IMR-90 (cell line): Measurements from ENCODE around the gene ADGRD2. TPM values are rescaled to one million over a fixed set of nuclear protein-coding genes. Genes with fewer than 3 reads are reported as not detected.

Experiments
- ATAC-seq: fragments of 200-7000 bp; cut with Tn5 transposase; 2 replicates; pipeline ENCODE4 v1.9.1; 2020; ENCODE audit warnings: low read depth, mild to moderate bottlenecking, moderate library complexity
- BruUV-seq: library from RNA; stranded (reverse); fragments of 400-500 nt; replicated peaks from 2 replicates; lab custom pipeline; 2021; lab: Mats Ljungman, UMichigan
- CTCF ChIA-PET: fragments of 300-600 bp; formaldehyde crosslinking; extraction: SDS; loops from one replicate; lab custom pipeline; 2021; ENCODE audit warnings: antibody characterized with exemption; lab: Yijun Ruan, JAX
- POLR2A ChIA-PET: fragments of 300-600 bp; sonication (Branson Sonifier 250); formaldehyde crosslinking; loops from one replicate; lab custom pipeline; 2022; ENCODE audit warnings: antibody characterized with exemption; ENCODE audit not compliant: unreplicated experiment; lab: Charles Lee
- DNase-seq: peaks from one replicate; pipeline ENCODE4 v3.0.0; 2013
- H2AFZ ChIP-seq: replicated peaks from 2 replicates; pipeline ENCODE3; 2013; ENCODE audit warnings: low read length, mild to moderate bottlenecking; ENCODE audit not compliant: poor library complexity
- H2AK5ac ChIP-seq: 2 replicates; pipeline ENCODE4 v1.6.1; 2013; ENCODE audit warnings: low read depth, low read length, inconsistent platforms
- H2AK9ac ChIP-seq: replicated peaks from 2 replicates; pipeline ENCODE3; 2013; ENCODE audit warnings: mild to moderate bottlenecking, low read depth, low read length, moderate library complexity; ENCODE audit not compliant: poor library complexity
- H2BK120ac ChIP-seq: 2 replicates; pipeline ENCODE4 v1.6.1; 2013; ENCODE audit warnings: low read depth, low read length, inconsistent platforms
- H2BK15ac ChIP-seq: 3 replicates; pipeline ENCODE4 v1.6.1; 2013; ENCODE audit warnings: low read depth, low read length, inconsistent platforms
- H2BK20ac ChIP-seq: 2 replicates; pipeline ENCODE4 v1.6.1; 2013; ENCODE audit warnings: low read depth, mild to moderate bottlenecking, inconsistent platforms, low read length, moderate library complexity
- H2BK5ac ChIP-seq: 2 replicates; pipeline ENCODE4 v1.6.1; 2013; ENCODE audit warnings: mild to moderate bottlenecking, low read depth, low read length, inconsistent platforms; ENCODE audit not compliant: poor library complexity, severe bottlenecking
- H3K14ac ChIP-seq: replicated peaks from 2 replicates; pipeline ENCODE4 v1.6.1; 2013; ENCODE audit warnings: low read depth, low read length, inconsistent platforms
- H3K18ac ChIP-seq: 2 replicates; pipeline ENCODE4 v1.6.1; 2013; ENCODE audit warnings: low read depth, low read length, control low read depth
- H3K23ac ChIP-seq: 2 replicates; pipeline ENCODE4 v1.6.1; 2013; ENCODE audit warnings: low read depth, low read length, inconsistent platforms
- H3K27ac ChIP-seq: 2 replicates; pipeline ENCODE4 v1.5.1; 2013; ENCODE audit warnings: mild to moderate bottlenecking, control low read depth, low read length; ENCODE audit not compliant: insufficient read depth
- H3K27me3 ChIP-seq: 2 replicates; pipeline ENCODE4 v1.6.1; 2013; ENCODE audit warnings: low read length; ENCODE audit not compliant: control insufficient read depth, insufficient read depth
- H3K36me3 ChIP-seq: 2 replicates; pipeline ENCODE4 v1.6.1; 2013; ENCODE audit warnings: low read length, mixed read lengths; ENCODE audit not compliant: control insufficient read depth, insufficient read depth
- H3K4ac ChIP-seq: 2 replicates; pipeline ENCODE4 v1.6.1; 2013; ENCODE audit warnings: low read depth, low read length, inconsistent platforms
- H3K4me1 ChIP-seq: 2 replicates; pipeline ENCODE4 v1.6.1; 2013; ENCODE audit warnings: low read length, mixed read lengths; ENCODE audit not compliant: control insufficient read depth, insufficient read depth
- H3K4me2 ChIP-seq: 2 replicates; pipeline ENCODE4 v1.6.1; 2013; ENCODE audit warnings: low read depth, mild to moderate bottlenecking, control low read depth, low read length, moderate library complexity
- H3K4me3 ChIP-seq: 2 replicates; pipeline ENCODE4 v1.5.1; 2013; ENCODE audit warnings: low read depth, mild to moderate bottlenecking, control low read depth, low read length, moderate library complexity; ENCODE audit not compliant: insufficient read depth
- H3K56ac ChIP-seq: 2 replicates; pipeline ENCODE4 v1.6.1; 2013; ENCODE audit warnings: low read length, inconsistent platforms; ENCODE audit not compliant: insufficient read depth; ENCODE audit errors: extremely low read depth
- H3K79me1 ChIP-seq, 2 experiments: 2 replicates each; pipeline ENCODE4 v1.6.1; 2013; ENCODE audit warnings: low read length in 2 of 2, inconsistent platforms in 1 of 2, low read depth in 1 of 2
- H3K9ac ChIP-seq: 2 replicates; pipeline ENCODE4 v1.6.1; 2013; ENCODE audit warnings: low read depth, low read length, control low read depth
- H3K9me1 ChIP-seq: 2 replicates; pipeline ENCODE4 v1.6.1; 2013; ENCODE audit warnings: low read length, inconsistent platforms; ENCODE audit not compliant: insufficient read depth
- H3K9me3 ChIP-seq: 2 replicates; pipeline ENCODE4 v1.6.1; 2013; ENCODE audit warnings: low read length; ENCODE audit not compliant: control insufficient read depth, insufficient read depth
- H4K20me1 ChIP-seq: 2 replicates; pipeline ENCODE4 v1.6.1; 2013; ENCODE audit warnings: low read length, inconsistent platforms; ENCODE audit not compliant: insufficient read depth
- H4K5ac ChIP-seq: 2 replicates; pipeline ENCODE4 v1.6.1; 2013; ENCODE audit warnings: mild to moderate bottlenecking, low read depth, low read length, control low read depth
- H4K8ac ChIP-seq, 2 experiments: 2 replicates each; pipeline ENCODE4 v1.6.1; 2013; ENCODE audit warnings: low read depth in 2 of 2, low read length in 2 of 2, control low read depth in 1 of 2, inconsistent platforms in 1 of 2
- H4K91ac ChIP-seq: 2 replicates; pipeline ENCODE4 v1.6.1; 2013; ENCODE audit warnings: low read depth, low read length, inconsistent platforms; ENCODE audit not compliant: insufficient read depth
- BHLHE40 ChIP-seq: fragments of 150-350 bp; IDR thresholded peaks from 2 replicates; pipeline ENCODE4 v1.6.1; 2016; ENCODE audit warnings: mild to moderate bottlenecking, low read depth, low read length
- CEBPB ChIP-seq: IDR thresholded peaks from 2 replicates; pipeline ENCODE4 v1.6.1; 2012; ENCODE audit warnings: low read depth, low read length, improper control_type of control experiment
- CHD1 ChIP-seq: IDR thresholded peaks from 2 replicates; pipeline ENCODE4 v1.6.1; 2012; ENCODE audit warnings: low read depth, low read length, improper control_type of control experiment
- ELK1 ChIP-seq: fragments of 150-350 bp; IDR thresholded peaks from 2 replicates; pipeline ENCODE4 v1.6.1; 2016; ENCODE audit warnings: low read depth, mild to moderate bottlenecking, low read length, moderate library complexity, borderline replicate concordance
- FOS ChIP-seq: fragments of 150-350 bp; IDR thresholded peaks from 2 replicates; pipeline ENCODE4 v1.6.1; 2016; ENCODE audit warnings: low read depth, low read length
- MAFK ChIP-seq: IDR thresholded peaks from 2 replicates; pipeline ENCODE4 v1.6.1; 2012; ENCODE audit warnings: low read depth, low read length, improper control_type of control experiment
- MXI1 ChIP-seq: IDR thresholded peaks from 2 replicates; pipeline ENCODE4 v1.6.1; 2012; ENCODE audit warnings: low read depth, mild to moderate bottlenecking, low read length, moderate library complexity, borderline replicate concordance
- POLR2A ChIP-seq: IDR thresholded peaks from 2 replicates; pipeline ENCODE4 v1.6.1; 2012; ENCODE audit warnings: mild to moderate bottlenecking, low read depth, low read length
- WGBS, 2 experiments: methylation state at CpG; one replicate each; pipeline versions ENCODE4 v1.1.5 to v1.1.7; 2013; ENCODE audit warnings: missing lambda C conversion rate in 2 of 2; ENCODE audit not compliant: insufficient read length in 1 of 2; ENCODE audit errors: extremely low coverage in 2 of 2; 5-methylcytosine and 5-hydroxymethylcytosine counted together
- dilution Hi-C: fragments of 300-500 bp; cut with HindIII; formaldehyde crosslinking; loops from one replicate; pipeline ENCODE4 v1.14.3; 2018; ENCODE audit warnings: low sequenced_read_pairs; ENCODE audit not compliant: unreplicated experiment
- in situ Hi-C: fragments of 300-500 bp; cut with MboI; formaldehyde crosslinking; loops from 3 replicates; pipeline ENCODE4 v1.14.3; 2019; ENCODE audit warnings: low sequenced_read_pairs, inconsistent platforms, mixed read lengths
- intact Hi-C: fragments of 100-400 bp; cut with micrococcal nuclease; formaldehyde crosslinking; loops from 2 replicates; pipeline ENCODE4 v1.10.0; 2022
- polyA plus RNA-seq, 3 experiments: library from polyadenylated mRNA; depleted of rRNA; stranded (reverse); fragments of >200 nt; gene quantifications; 2 replicates each; pipeline ENCODE4 v1.2.3, GENCODE V29; 2012; ENCODE audit warnings: low replicate concordance in 1 of 3
- total RNA-seq: library from RNA; depleted of rRNA; stranded (reverse); fragments of >200 nt; gene quantifications from 2 replicates; pipeline ENCODE4 v1.2.3, GENCODE V29; 2012

The ADGRD2 gene
- total and polyA plus RNA-seq, 2 of the 4 experiments (the other 2 are of a cell fraction), result not detected

- TF ChIP-seq MXI1, result no peak
These were observed 50.8 kb downstream of the ADGRD2 start (continued) for GRCh38 chr9:124500796-124501611.

- Histone ChIP-seq H3K36me3 (no peaks in the 10 kb centered on the region), H2BK20ac (no peak overlapping the region), H3K4me2 (no peak overlapping the region), H3K27me3 (peaks cover 90% of the 10 kb centered on the region), H4K5ac (no peak overlapping the region), H2BK120ac (no peak overlapping the region), H3K9me1 (no peaks in the 10 kb centered on the region), H3K4me1 (no peaks in the 10 kb centered on the region; the same call in 1 of the 2 replicates), H3K79me1 (no peaks in the 10 kb centered on the region), H4K91ac (no peak overlapping the region), H2AK5ac (no peak overlapping the region; the same call in 1 of the 2 replicates), H2BK5ac (no peak overlapping the region), H3K9me3 (peaks cover 6% of the 10 kb centered on the region), H3K4me3 (no peak overlapping the region), H3K9ac (no peak overlapping the region), H3K27ac (no peak overlapping the region), H2BK15ac (no peak overlapping the region), H3K18ac (no peak overlapping the region), H4K20me1 (peaks cover 3% of the 10 kb centered on the region; the same call in 1 of the 2 replicates), H3K14ac (no peak overlapping the region), H3K23ac (no peak overlapping the region), H3K56ac (no peak overlapping the region), H4K8ac (no peak overlapping the region), H2AFZ (no peak overlapping the region), H2AK9ac (no peak overlapping the region), H3K4ac (no peak overlapping the region)
- ATAC-seq (no peak), DNase-seq (no peak)
- 33% methylated on average over 1 of the region's 11 CpGs; no CpG with 5 or more reads in 1 of the 2 experiments for WGBS, 2 experiments
- ChIA-PET CTCF (no interaction called here), POLR2A (no interaction called here)
- dilution Hi-C loops, result no loop called here
- TF ChIP-seq CHD1, result no peak
- TF ChIP-seq MXI1, result no peak
- TF ChIP-seq FOS, result no peak
- TF ChIP-seq CEBPB, result no peak
- TF ChIP-seq BHLHE40, result no peak
- no peak for TF ChIP-seq ELK1
- TF ChIP-seq MAFK, result no peak
- no peak for TF ChIP-seq POLR2A
- BruUV-seq, result no TSS peak
- intact Hi-C loops, result no loop called here
- in situ Hi-C loops, result no loop called here
These were observed 51.6 kb downstream of the ADGRD2 start for GRCh38 chr9:124501771-124502320.
